Tibial artery (tissue), 4 donors: ENCODE results near the gene ACTRT2.

ENCODE experiments used
- DNase-seq, 2 donors: peaks; one replicate each; pipeline ENCODE4 v3.0.0-alpha.2; 2019
- H3K27ac ChIP-seq, 2 donors: fragments of 200-600 bp; sonication (generic) in 1 of 2; 1 replicate in 1 of 2; 2 replicates in 1 of 2; pipeline ENCODE4 v1.5.1; 2018 to 2019; ENCODE audit warnings: mild to moderate bottlenecking in 1 of 2
- H3K27me3 ChIP-seq, 2 donors: fragments of 200-600 bp; sonication (generic) in 1 of 2; one replicate each; pipeline versions ENCODE4 v1.5.1 to v1.6.0; 2016 to 2019
- H3K36me3 ChIP-seq, 3 donors: fragments of 200-600 bp; sonication (generic) in 2 of 3; one replicate each; pipeline ENCODE4 v1.5.1; 2016 to 2019; ENCODE audit warnings: mild to moderate bottlenecking in 2 of 3
- H3K4me1 ChIP-seq, 4 donors: fragments of 200-600 bp; sonication (generic) in 2 of 4; 1 replicate in 3 of 4; 2 replicates in 1 of 4; pipeline ENCODE4 v1.5.1; 2016 to 2019
- H3K4me3 ChIP-seq, 2 donors: fragments of 200-600 bp; sonication (generic) in 1 of 2; 1 replicate in 1 of 2; 2 replicates in 1 of 2; pipeline ENCODE4 v1.5.1; 2018 to 2019; ENCODE audit warnings: mild to moderate bottlenecking in 2 of 2
- H3K9me3 ChIP-seq, 3 donors: fragments of 200-600 bp; sonication (generic) in 1 of 3; one replicate each; pipeline ENCODE4 v1.5.1; 2016 to 2019
- intact Hi-C: fragments of 100-400 bp; cut with DNase I; formaldehyde crosslinking; loops from one replicate; pipeline ENCODE4 v1.15.0; 2023; ENCODE audit warnings: low total_unique reads
- TF ChIP-seq, protein P1 (sequence below), 2 experiments: fragments of 200-600 bp in 1 of 2; fragments of 450-650 bp in 1 of 2; IDR thresholded peaks; one replicate each; pipeline ENCODE4 v1.5.1; 2017 to 2019; ENCODE audit warnings: antibody characterized with exemption in 2 of 2, mild to moderate bottlenecking in 1 of 2, moderate library complexity in 1 of 2

ACTRT2 gene

DNA sequence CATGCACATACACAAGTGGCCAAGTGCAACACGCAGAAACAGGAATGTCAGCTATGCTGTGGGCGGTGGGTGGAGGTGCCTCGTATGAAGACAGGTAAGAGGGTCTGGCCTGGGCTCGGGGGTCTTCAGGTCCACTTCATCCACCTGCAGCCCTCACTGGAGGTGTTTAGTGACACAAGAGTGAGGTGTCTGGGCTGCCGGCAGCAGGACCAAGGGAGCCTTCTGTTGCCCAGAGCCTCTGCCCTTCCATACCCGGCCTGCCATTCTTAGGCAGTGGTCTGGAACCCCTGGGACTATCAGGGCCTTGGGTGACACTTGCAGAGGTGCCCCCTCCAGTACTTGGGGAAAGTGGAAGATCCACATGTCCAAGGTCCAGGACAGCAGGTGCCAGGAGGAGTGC is 21.7 kb upstream of the ACTRT2 start:
- no peak overlapping the region for H3K4me3 ChIP-seq
- intact Hi-C loops = no loop called here
- no peaks in the 10 kb centered on the region for H3K36me3 ChIP-seq
- H3K4me1 ChIP-seq = peaks cover 0 to 29% (median 20%) of the 10 kb centered on the region in 4 donors
- H3K27me3 ChIP-seq = no peaks in the 10 kb centered on the region
- DNase-seq = peak; percentile 6 to 53
- H3K9me3 ChIP-seq = peaks cover 0 to 6% (median 0%) of the 10 kb centered on the region in 3 donors
- TF ChIP-seq, protein P1, sequence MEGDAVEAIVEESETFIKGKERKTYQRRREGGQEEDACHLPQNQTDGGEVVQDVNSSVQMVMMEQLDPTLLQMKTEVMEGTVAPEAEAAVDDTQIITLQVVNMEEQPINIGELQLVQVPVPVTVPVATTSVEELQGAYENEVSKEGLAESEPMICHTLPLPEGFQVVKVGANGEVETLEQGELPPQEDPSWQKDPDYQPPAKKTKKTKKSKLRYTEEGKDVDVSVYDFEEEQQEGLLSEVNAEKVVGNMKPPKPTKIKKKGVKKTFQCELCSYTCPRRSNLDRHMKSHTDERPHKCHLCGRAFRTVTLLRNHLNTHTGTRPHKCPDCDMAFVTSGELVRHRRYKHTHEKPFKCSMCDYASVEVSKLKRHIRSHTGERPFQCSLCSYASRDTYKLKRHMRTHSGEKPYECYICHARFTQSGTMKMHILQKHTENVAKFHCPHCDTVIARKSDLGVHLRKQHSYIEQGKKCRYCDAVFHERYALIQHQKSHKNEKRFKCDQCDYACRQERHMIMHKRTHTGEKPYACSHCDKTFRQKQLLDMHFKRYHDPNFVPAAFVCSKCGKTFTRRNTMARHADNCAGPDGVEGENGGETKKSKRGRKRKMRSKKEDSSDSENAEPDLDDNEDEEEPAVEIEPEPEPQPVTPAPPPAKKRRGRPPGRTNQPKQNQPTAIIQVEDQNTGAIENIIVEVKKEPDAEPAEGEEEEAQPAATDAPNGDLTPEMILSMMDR (IDR thresholded peaks at IDR 0.05) = no peak
- peak overlapping the region in 1 of 2 donors; percentile 39 for H3K27ac ChIP-seq

DNA sequence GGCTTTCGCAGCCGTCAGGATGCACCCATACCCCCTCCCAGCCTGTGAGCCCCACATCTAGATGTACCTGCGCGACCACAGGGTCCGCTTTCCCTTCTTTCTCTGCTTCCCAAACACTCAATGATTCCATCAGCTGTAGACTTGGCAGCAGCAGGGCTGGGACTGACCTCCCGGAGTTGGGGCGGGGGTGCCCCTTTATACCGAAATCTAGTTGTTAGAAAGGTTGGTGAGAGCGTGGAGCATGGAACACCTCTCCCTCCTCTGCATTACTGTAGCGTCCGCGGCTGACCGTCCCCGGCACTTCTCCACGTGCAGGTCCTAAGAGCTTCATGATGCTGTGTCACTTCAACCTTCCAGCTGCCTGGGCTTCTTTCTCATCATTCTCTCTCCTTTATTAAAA is 21.1 kb upstream of the ACTRT2 start:
- TF ChIP-seq, protein P1 (IDR thresholded peaks at IDR 0.05) = no peak
- intact Hi-C loops = no loop called here
- peaks cover 0 to 36% (median 27%) of the 10 kb centered on the region in 4 donors for H3K4me1 ChIP-seq

DNA sequence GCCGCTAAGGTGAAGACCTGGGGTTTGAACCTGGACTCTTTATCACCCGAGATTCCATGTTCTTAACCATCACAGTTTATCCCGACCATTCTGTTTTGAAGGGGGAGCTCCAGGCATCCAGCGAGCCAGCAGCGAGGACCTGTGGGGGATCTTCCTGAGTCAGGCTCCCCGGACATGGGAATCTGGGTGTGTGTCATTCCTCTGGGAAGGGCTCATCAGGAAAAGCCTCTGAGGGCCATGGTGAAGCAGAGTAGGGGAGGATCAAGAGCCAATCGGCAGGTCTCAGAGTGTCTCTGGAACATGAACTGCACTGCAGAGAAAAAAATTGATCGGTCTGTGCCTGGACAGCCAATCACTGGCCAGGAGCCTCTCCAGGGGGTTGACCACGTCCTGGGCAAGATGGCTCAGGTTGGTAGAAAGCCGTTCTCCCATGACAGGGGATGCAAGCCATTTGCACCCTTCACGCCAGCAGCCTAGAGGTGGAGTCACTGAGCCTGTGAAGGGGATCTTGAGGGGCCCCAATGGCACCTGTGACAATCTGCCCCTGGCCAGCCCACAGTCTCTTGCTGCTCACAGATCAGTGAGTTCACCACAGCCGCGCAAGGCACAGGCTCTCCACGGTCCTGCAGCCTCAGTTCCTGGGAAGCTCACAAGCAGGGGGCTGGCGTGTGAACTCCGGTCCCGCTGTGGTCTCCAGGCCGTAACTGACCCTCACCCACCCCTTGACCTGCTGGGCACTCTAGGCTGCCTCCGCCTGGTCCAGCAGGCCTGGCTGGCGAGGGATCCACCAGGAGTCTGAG is 20.4 kb upstream of the ACTRT2 start:
- H3K27ac ChIP-seq = no peak overlapping the region
- H3K36me3 ChIP-seq = no peaks in the 10 kb centered on the region
- peaks cover 0 to 42% (median 32%) of the 10 kb centered on the region in 4 donors for H3K4me1 ChIP-seq
- no peaks in the 10 kb centered on the region for H3K9me3 ChIP-seq
- no peaks in the 10 kb centered on the region for H3K27me3 ChIP-seq
- peak; percentile 17 to 54 for DNase-seq
- intact Hi-C loops = no loop called here
- TF ChIP-seq, protein P1 (IDR thresholded peaks at IDR 0.05) = no peak
- no peak overlapping the region for H3K4me3 ChIP-seq

More for the DNA sequence above, 21.1 kb upstream of the ACTRT2 start:
- Histone ChIP-seq H3K36me3 (no peaks in the 10 kb centered on the region), H3K9me3 (no peaks in the 10 kb centered on the region), H3K27ac (no peak overlapping the region), H3K4me3 (no peak overlapping the region), H3K27me3 (no peaks in the 10 kb centered on the region)
- peak; percentile 13 to 54 for DNase-seq

- H3K27me3 ChIP-seq = no peaks in the 10 kb centered on the region
- no peak overlapping the region for H3K27ac ChIP-seq
- H3K4me1 ChIP-seq = peaks cover 0 to 49% (median 34%) of the 10 kb centered on the region in 4 donors
- H3K9me3 ChIP-seq = no peaks in the 10 kb centered on the region
- H3K36me3 ChIP-seq = no peaks in the 10 kb centered on the region
- intact Hi-C loops = no loop called here
- peak; percentile 9 to 61 for DNase-seq
- TF ChIP-seq, protein P1 (IDR thresholded peaks at IDR 0.05) = no peak
- H3K4me3 ChIP-seq = no peak overlapping the region
These were observed 19.6 kb upstream of the ACTRT2 start for GRCh38 chr1:3001471-3002348.

- intact Hi-C loops = no loop called here
- TF ChIP-seq, protein P1 (IDR thresholded peaks at IDR 0.05) = no peak
- H3K4me1 ChIP-seq = peaks cover 0 to 49% (median 34%) of the 10 kb centered on the region in 4 donors
- DNase-seq = peak; percentile 8 to 51
- H3K9me3 ChIP-seq = peaks cover 0 to 3% (median 2%) of the 10 kb centered on the region in 3 donors
- no peaks in the 10 kb centered on the region for H3K27me3 ChIP-seq
- H3K4me3 ChIP-seq = no peak overlapping the region
- no peaks in the 10 kb centered on the region for H3K36me3 ChIP-seq
- no peak overlapping the region for H3K27ac ChIP-seq
These were observed 18.8 kb upstream of the ACTRT2 start for GRCh38 chr1:3002349-3003038.
